WTC11 (cell line): Measurements from ENCODE around the gene DCAF10. TPM values are rescaled to one million over a fixed set of nuclear protein-coding genes. Genes with fewer than 3 reads are reported as not detected.

Experiments used
- ATAC-seq: fragments of 200-7000 bp; cut with Tn5 transposase; 2 replicates; pipeline ENCODE4 v1.10.0; 2021; ENCODE audit warnings: mild to moderate bottlenecking, moderate library complexity
- CTCF ChIA-PET: fragments of 300-600 bp; sonication (Branson Sonifier 250); formaldehyde crosslinking; loops from one replicate; lab custom pipeline; 2021; ENCODE audit warnings: antibody characterized with exemption; lab: Charles Lee
- POLR2A ChIA-PET: fragments of 350-600 bp; sonication (Branson Sonifier 250); formaldehyde crosslinking; loops from one replicate; lab custom pipeline; 2021; ENCODE audit warnings: antibody characterized with exemption; lab: Charles Lee
- DNase-seq: peaks from one replicate; pipeline ENCODE4 v3.0.0; 2021; ENCODE audit warnings: low spot score
- H3K27ac Mint-ChIP-seq: 2 replicates; pipeline ENCODE4 v1.8.0; 2021; ENCODE audit warnings: mixed read lengths
- H3K27me3 Mint-ChIP-seq: 2 replicates; pipeline ENCODE4 v1.8.0; 2021; ENCODE audit warnings: low read depth, mild to moderate bottlenecking, moderate library complexity, mixed read lengths
- H3K36me3 Mint-ChIP-seq: 2 replicates; pipeline ENCODE4 v1.8.0; 2021; ENCODE audit warnings: mixed read lengths
- H3K4me1 Mint-ChIP-seq: 2 replicates; pipeline ENCODE4 v1.8.0; 2022; ENCODE audit warnings: mixed read lengths
- H3K4me3 Mint-ChIP-seq: 2 replicates; pipeline ENCODE4 v1.8.0; 2021; ENCODE audit warnings: mild to moderate bottlenecking, moderate library complexity, mixed read lengths
- H3K9me3 Mint-ChIP-seq: 2 replicates; pipeline ENCODE4 v1.8.0; 2021; ENCODE audit warnings: mixed read lengths
- CBFB ChIP-seq: sonication (generic); formaldehyde crosslinking; IDR thresholded peaks from 2 replicates; pipeline ENCODE4 v1.8.1; 2022; ENCODE audit warnings: mild to moderate bottlenecking, low read depth, missing genetic modification reagents
- CREB1 ChIP-seq: sonication (generic); formaldehyde crosslinking; IDR thresholded peaks from 2 replicates; pipeline ENCODE4 v1.8.0; 2023; ENCODE audit warnings: mild to moderate bottlenecking, missing genetic modification reagents
- CREM ChIP-seq: sonication (generic); formaldehyde crosslinking; IDR thresholded peaks from 2 replicates; pipeline ENCODE4 v1.8.1; 2022; ENCODE audit warnings: mild to moderate bottlenecking, missing genetic modification reagents, moderate library complexity
- FOXP1 ChIP-seq: sonication (generic); formaldehyde crosslinking; IDR thresholded peaks from 2 replicates; pipeline ENCODE4 v1.8.0; 2022; ENCODE audit warnings: missing genetic modification reagents, mild to moderate bottlenecking, moderate library complexity, borderline replicate concordance
- GTF2I ChIP-seq: fragments of 250-450 bp; sonication (Bioruptor Pico); conservative IDR thresholded peaks from 2 replicates; pipeline ENCODE4 v1.4.0; 2021; ENCODE audit warnings: mild to moderate bottlenecking
- JAZF1 ChIP-seq: fragments of 250-450 bp; sonication (Bioruptor Pico); IDR thresholded peaks from 2 replicates; pipeline ENCODE4 v1.9.0; 2021; ENCODE audit warnings: moderate library complexity, mild to moderate bottlenecking, inconsistent platforms
- NFE2L1 ChIP-seq: sonication (generic); formaldehyde crosslinking; IDR thresholded peaks from 2 replicates; pipeline ENCODE4 v1.8.1; 2023; ENCODE audit warnings: missing genetic modification reagents
- NFYB ChIP-seq: sonication (generic); formaldehyde crosslinking; conservative IDR thresholded peaks from 2 replicates; pipeline ENCODE4 v1.8.0; 2022; ENCODE audit warnings: low read depth, missing genetic modification reagents
- NR1H2 ChIP-seq: sonication (generic); formaldehyde crosslinking; IDR thresholded peaks from 2 replicates; pipeline ENCODE4 v1.9.0; 2021; ENCODE audit warnings: mild to moderate bottlenecking, moderate library complexity, missing genetic modification reagents
- NR3C1 ChIP-seq: sonication (generic); formaldehyde crosslinking; conservative IDR thresholded peaks from 2 replicates; pipeline ENCODE4 v1.8.1; 2023; ENCODE audit warnings: low read depth, mild to moderate bottlenecking, missing genetic modification reagents
- PRRX2 ChIP-seq: fragments of 250-450 bp; sonication (Bioruptor Pico); IDR thresholded peaks from 2 replicates; pipeline ENCODE4 v1.8.0; 2021; ENCODE audit warnings: mild to moderate bottlenecking
- RELA ChIP-seq: sonication (generic); formaldehyde crosslinking; IDR thresholded peaks from 2 replicates; pipeline ENCODE4 v1.8.1; 2022; ENCODE audit warnings: missing genetic modification reagents, mild to moderate bottlenecking, borderline replicate concordance
- RORB ChIP-seq: fragments of 250-450 bp; sonication (Bioruptor Pico); IDR thresholded peaks from 2 replicates; pipeline ENCODE4 v1.9.0; 2021; ENCODE audit warnings: mild to moderate bottlenecking
- SP1 ChIP-seq: sonication (generic); formaldehyde crosslinking; conservative IDR thresholded peaks from 2 replicates; pipeline ENCODE4 v1.8.1; 2022; ENCODE audit warnings: missing genetic modification reagents
- TEAD1 ChIP-seq: sonication (generic); formaldehyde crosslinking; IDR thresholded peaks from 2 replicates; pipeline ENCODE4 v1.8.0; 2022; ENCODE audit warnings: mild to moderate bottlenecking, missing genetic modification reagents
- TEAD4 ChIP-seq: sonication (generic); formaldehyde crosslinking; IDR thresholded peaks from 2 replicates; pipeline ENCODE4 v1.8.0; 2022; ENCODE audit warnings: mild to moderate bottlenecking, missing genetic modification reagents
- TP53 ChIP-seq: sonication (generic); formaldehyde crosslinking; IDR thresholded peaks from 2 replicates; pipeline ENCODE4 v1.8.1; 2023; ENCODE audit warnings: mild to moderate bottlenecking, missing genetic modification reagents
- ZBTB21 ChIP-seq: sonication (generic); formaldehyde crosslinking; IDR thresholded peaks from 2 replicates; pipeline ENCODE4 v1.8.1; 2023; ENCODE audit warnings: mild to moderate bottlenecking, missing genetic modification reagents, borderline replicate concordance
- ZNF219 ChIP-seq: sonication (generic); formaldehyde crosslinking; IDR thresholded peaks from 2 replicates; pipeline ENCODE4 v1.8.0; 2023; ENCODE audit warnings: missing genetic modification reagents, mild to moderate bottlenecking, borderline replicate concordance
- total RNA-seq: library from RNA; stranded (reverse); gene quantifications from 3 replicates; pipeline ENCODE4 v1.2.3, GENCODE V29; 2021
- TF ChIP-seq, protein P1 (sequence below): fragments of 250-450 bp; sonication (Bioruptor Pico); IDR thresholded peaks from 2 replicates; pipeline ENCODE4 v1.9.0; 2021; ENCODE audit warnings: mild to moderate bottlenecking, borderline replicate concordance
- TF ChIP-seq, protein P2 (sequence below): sonication (generic); formaldehyde crosslinking; IDR thresholded peaks from 2 replicates; pipeline ENCODE4 v1.8.0; 2022; ENCODE audit warnings: mild to moderate bottlenecking, missing genetic modification reagents
- TF ChIP-seq, protein P3 (sequence below): fragments of 250-450 bp; sonication (Bioruptor Pico); IDR thresholded peaks from 2 replicates; pipeline ENCODE4 v1.9.0; 2021; ENCODE audit warnings: mild to moderate bottlenecking
- TF ChIP-seq, protein P4 (sequence below): sonication (generic); formaldehyde crosslinking; IDR thresholded peaks from 2 replicates; pipeline ENCODE4 v1.8.1; 2022; ENCODE audit warnings: low read depth, missing genetic modification reagents, borderline replicate concordance
- TF ChIP-seq, protein P5 (sequence below): fragments of 250-450 bp; sonication (Bioruptor Pico); IDR thresholded peaks from 2 replicates; pipeline ENCODE4 v1.8.0; 2021; ENCODE audit warnings: mild to moderate bottlenecking

The DCAF10 gene
- total RNA-seq, 1 experiment from 2014 or later, result 11.7 TPM

DNA sequence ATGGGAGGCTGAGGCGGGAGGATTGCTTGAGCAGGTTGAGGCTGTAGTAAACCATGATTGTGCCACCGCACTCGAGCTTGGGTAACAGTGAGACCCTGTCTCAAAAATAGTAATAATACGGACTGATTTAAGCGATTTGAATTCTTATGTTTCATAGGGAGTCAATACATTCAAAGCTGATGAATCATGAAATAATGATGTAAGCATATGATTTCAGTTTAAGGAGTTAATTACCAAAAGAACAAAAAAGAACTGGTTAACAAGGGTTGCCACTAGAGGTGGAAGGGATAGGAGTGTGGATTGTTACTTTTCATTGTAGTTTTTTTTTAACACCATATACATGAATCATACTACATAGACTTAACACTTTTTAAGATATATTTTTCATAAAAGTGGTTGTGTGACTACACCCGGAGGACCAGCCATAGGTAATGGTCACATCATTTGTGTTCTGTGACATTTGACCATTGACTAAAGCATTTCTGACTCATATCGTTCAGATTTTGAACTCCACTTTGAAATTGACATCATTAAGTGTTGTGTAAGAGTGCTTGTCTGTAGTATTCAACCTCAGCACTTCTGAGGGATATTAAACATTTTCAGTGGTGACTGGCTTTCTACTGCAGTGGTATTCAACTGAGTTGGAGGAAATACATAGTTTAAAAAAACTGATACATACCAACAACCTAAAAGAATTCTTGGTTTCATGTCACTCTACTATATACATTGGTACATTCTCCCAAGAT, 40.0 kb upstream of the DCAF10 start:
- DNase-seq (no peak), ATAC-seq (no peak)
- ChIA-PET POLR2A (interaction anchor here (0.5 kb wide), 1 partner anchor 113 kb away, joined by 4 read pairs; no protein-coding TSS in a partner anchor), CTCF (no interaction called here)
- Mint-ChIP-seq H3K4me1 (no peaks in the 10 kb centered on the region), H3K27ac (no peak overlapping the region), H3K27me3 (no peaks in the 10 kb centered on the region), H3K9me3 (peaks cover 4% of the 10 kb centered on the region; the same call in 1 of the 2 replicates), H3K4me3 (no peak overlapping the region), H3K36me3 (peaks cover 17% of the 10 kb centered on the region)
- TF ChIP-seq NFYB (CRISPR knock-in tag) (no peak), CREB1 (CRISPR knock-in tag) (no peak), CREM (CRISPR knock-in tag) (no peak), TP53 (CRISPR knock-in tag) (no peak)
- TF ChIP-seq, protein P1, sequence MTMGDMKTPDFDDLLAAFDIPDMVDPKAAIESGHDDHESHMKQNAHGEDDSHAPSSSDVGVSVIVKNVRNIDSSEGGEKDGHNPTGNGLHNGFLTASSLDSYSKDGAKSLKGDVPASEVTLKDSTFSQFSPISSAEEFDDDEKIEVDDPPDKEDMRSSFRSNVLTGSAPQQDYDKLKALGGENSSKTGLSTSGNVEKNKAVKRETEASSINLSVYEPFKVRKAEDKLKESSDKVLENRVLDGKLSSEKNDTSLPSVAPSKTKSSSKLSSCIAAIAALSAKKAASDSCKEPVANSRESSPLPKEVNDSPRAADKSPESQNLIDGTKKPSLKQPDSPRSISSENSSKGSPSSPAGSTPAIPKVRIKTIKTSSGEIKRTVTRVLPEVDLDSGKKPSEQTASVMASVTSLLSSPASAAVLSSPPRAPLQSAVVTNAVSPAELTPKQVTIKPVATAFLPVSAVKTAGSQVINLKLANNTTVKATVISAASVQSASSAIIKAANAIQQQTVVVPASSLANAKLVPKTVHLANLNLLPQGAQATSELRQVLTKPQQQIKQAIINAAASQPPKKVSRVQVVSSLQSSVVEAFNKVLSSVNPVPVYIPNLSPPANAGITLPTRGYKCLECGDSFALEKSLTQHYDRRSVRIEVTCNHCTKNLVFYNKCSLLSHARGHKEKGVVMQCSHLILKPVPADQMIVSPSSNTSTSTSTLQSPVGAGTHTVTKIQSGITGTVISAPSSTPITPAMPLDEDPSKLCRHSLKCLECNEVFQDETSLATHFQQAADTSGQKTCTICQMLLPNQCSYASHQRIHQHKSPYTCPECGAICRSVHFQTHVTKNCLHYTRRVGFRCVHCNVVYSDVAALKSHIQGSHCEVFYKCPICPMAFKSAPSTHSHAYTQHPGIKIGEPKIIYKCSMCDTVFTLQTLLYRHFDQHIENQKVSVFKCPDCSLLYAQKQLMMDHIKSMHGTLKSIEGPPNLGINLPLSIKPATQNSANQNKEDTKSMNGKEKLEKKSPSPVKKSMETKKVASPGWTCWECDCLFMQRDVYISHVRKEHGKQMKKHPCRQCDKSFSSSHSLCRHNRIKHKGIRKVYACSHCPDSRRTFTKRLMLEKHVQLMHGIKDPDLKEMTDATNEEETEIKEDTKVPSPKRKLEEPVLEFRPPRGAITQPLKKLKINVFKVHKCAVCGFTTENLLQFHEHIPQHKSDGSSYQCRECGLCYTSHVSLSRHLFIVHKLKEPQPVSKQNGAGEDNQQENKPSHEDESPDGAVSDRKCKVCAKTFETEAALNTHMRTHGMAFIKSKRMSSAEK (CRISPR knock-in tag), result no peak
- TF ChIP-seq, protein P2, sequence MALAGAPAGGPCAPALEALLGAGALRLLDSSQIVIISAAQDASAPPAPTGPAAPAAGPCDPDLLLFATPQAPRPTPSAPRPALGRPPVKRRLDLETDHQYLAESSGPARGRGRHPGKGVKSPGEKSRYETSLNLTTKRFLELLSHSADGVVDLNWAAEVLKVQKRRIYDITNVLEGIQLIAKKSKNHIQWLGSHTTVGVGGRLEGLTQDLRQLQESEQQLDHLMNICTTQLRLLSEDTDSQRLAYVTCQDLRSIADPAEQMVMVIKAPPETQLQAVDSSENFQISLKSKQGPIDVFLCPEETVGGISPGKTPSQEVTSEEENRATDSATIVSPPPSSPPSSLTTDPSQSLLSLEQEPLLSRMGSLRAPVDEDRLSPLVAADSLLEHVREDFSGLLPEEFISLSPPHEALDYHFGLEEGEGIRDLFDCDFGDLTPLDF (CRISPR knock-in tag), result no peak
- TF ChIP-seq, protein P3, sequence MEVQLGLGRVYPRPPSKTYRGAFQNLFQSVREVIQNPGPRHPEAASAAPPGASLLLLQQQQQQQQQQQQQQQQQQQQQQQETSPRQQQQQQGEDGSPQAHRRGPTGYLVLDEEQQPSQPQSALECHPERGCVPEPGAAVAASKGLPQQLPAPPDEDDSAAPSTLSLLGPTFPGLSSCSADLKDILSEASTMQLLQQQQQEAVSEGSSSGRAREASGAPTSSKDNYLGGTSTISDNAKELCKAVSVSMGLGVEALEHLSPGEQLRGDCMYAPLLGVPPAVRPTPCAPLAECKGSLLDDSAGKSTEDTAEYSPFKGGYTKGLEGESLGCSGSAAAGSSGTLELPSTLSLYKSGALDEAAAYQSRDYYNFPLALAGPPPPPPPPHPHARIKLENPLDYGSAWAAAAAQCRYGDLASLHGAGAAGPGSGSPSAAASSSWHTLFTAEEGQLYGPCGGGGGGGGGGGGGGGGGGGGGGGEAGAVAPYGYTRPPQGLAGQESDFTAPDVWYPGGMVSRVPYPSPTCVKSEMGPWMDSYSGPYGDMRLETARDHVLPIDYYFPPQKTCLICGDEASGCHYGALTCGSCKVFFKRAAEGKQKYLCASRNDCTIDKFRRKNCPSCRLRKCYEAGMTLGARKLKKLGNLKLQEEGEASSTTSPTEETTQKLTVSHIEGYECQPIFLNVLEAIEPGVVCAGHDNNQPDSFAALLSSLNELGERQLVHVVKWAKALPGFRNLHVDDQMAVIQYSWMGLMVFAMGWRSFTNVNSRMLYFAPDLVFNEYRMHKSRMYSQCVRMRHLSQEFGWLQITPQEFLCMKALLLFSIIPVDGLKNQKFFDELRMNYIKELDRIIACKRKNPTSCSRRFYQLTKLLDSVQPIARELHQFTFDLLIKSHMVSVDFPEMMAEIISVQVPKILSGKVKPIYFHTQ, result no peak
- TF ChIP-seq, all 79 proteins: peak for 0

DNA sequence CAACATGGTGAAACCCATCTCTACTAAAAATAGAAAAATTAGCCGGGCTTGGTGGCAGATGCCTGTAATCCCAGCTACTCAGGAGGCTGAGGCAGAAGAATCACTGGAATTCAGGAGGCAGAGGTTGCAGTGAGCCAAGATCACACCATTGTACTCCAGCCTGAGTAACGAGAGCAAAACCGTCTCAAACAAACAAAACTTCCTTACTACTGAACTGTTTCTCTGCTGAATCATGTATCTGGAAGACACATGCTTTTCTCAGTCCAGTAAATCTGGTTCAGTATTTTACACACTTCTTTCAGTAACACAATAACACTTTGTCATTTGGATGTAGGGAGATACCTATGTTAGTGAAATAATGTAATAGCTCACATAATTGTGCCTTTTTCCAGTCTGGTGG, 39.1 kb upstream of the DCAF10 start:
- POLR2A ChIA-PET, result no interaction called here
- TF ChIP-seq RELA (CRISPR knock-in tag) (no peak), NR3C1 (CRISPR knock-in tag) (no peak), GTF2I (CRISPR knock-in tag) (no peak), TEAD4 (CRISPR knock-in tag) (no peak), JAZF1 (CRISPR knock-in tag) (no peak), FOXP1 (CRISPR knock-in tag) (no peak), NR1H2 (CRISPR knock-in tag) (no peak), RORB (no peak), SP1 (CRISPR knock-in tag) (no peak), ZBTB21 (CRISPR knock-in tag) (no peak), CBFB (CRISPR knock-in tag) (no peak), PRRX2 (no peak), TEAD1 (no peak), NFE2L1 (no peak), NFYB (CRISPR knock-in tag) (no peak), ZNF219 (CRISPR knock-in tag) (no peak)
- TF ChIP-seq, protein P4, sequence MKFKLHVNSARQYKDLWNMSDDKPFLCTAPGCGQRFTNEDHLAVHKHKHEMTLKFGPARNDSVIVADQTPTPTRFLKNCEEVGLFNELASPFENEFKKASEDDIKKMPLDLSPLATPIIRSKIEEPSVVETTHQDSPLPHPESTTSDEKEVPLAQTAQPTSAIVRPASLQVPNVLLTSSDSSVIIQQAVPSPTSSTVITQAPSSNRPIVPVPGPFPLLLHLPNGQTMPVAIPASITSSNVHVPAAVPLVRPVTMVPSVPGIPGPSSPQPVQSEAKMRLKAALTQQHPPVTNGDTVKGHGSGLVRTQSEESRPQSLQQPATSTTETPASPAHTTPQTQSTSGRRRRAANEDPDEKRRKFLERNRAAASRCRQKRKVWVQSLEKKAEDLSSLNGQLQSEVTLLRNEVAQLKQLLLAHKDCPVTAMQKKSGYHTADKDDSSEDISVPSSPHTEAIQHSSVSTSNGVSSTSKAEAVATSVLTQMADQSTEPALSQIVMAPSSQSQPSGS (CRISPR knock-in tag), result no peak
- TF ChIP-seq, protein P5, sequence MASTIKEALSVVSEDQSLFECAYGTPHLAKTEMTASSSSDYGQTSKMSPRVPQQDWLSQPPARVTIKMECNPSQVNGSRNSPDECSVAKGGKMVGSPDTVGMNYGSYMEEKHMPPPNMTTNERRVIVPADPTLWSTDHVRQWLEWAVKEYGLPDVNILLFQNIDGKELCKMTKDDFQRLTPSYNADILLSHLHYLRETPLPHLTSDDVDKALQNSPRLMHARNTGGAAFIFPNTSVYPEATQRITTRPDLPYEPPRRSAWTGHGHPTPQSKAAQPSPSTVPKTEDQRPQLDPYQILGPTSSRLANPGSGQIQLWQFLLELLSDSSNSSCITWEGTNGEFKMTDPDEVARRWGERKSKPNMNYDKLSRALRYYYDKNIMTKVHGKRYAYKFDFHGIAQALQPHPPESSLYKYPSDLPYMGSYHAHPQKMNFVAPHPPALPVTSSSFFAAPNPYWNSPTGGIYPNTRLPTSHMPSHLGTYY (CRISPR knock-in tag), result no peak
- Mint-ChIP-seq H3K27me3 (no peaks in the 10 kb centered on the region), H3K4me1 (no peaks in the 10 kb centered on the region), H3K36me3 (peaks cover 18% of the 10 kb centered on the region), H3K9me3 (peaks cover 4% of the 10 kb centered on the region; the same call in 1 of the 2 replicates), H3K27ac (no peak overlapping the region), H3K4me3 (no peak overlapping the region)
- ATAC-seq, result no peak
- CTCF ChIA-PET, result no interaction called here
- DNase-seq, result no peak
